PC-3 (cell line): ENCODE results near the gene TP53INP2. TPM values are rescaled to one million over a fixed set of nuclear protein-coding genes. Genes with fewer than 3 reads are reported as not detected.

Experiments used
- ATAC-seq: fragments of 200-7000 bp; cut with Tn5 transposase; 2 replicates; pipeline ENCODE4 v1.9.1; 2020; ENCODE audit warnings: mild to moderate bottlenecking, moderate library complexity
- BruUV-seq: library from RNA; stranded (reverse); fragments of 400-500 nt; replicated peaks from 2 replicates; lab custom pipeline; 2021; lab: Mats Ljungman, UMichigan
- CTCF ChIA-PET: fragments of 300-600 bp; sonication (Branson Sonifier 250); formaldehyde crosslinking; loops from one replicate; lab custom pipeline; 2022; ENCODE audit warnings: antibody characterized with exemption; lab: Charles Lee
- POLR2A ChIA-PET: fragments of 300-600 bp; sonication (Branson Sonifier 250); formaldehyde crosslinking; loops from one replicate; lab custom pipeline; 2022; ENCODE audit warnings: antibody characterized with exemption; ENCODE audit not compliant: unreplicated experiment; lab: Charles Lee
- DNase-seq: peaks from one replicate; pipeline ENCODE4 v3.0.0-alpha.2; 2015
- H2AFZ ChIP-seq: fragments of 300-600 bp; sonication (generic); 2 replicates; pipeline ENCODE4 v1.6.0; 2016; ENCODE audit warnings: antibody characterized with exemption, low read length
- H3F3A ChIP-seq: fragments of 300-600 bp; sonication (generic); one replicate; pipeline ENCODE4 v1.6.0; 2017; ENCODE audit warnings: antibody characterized with exemption, low read length, control low read depth, mild to moderate bottlenecking; ENCODE audit not compliant: unreplicated experiment
- H3K27ac ChIP-seq: fragments of 300-600 bp; sonication (generic); 2 replicates; pipeline ENCODE4 v1.5.1; 2016; ENCODE audit warnings: mild to moderate bottlenecking, low read length
- H3K27me3 ChIP-seq: fragments of 300-600 bp; sonication (generic); 2 replicates; pipeline ENCODE4 v1.6.1; 2016; ENCODE audit warnings: low read length, mixed read lengths
- H3K36me3 ChIP-seq: fragments of 300-600 bp; sonication (generic); 2 replicates; pipeline ENCODE4 v1.6.1; 2016; ENCODE audit warnings: low read depth, mixed run types, low read length, mixed read lengths
- H3K4me1 ChIP-seq: fragments of 300-600 bp; sonication (generic); 2 replicates; pipeline ENCODE4 v1.5.1; 2016; ENCODE audit warnings: low read length; ENCODE audit not compliant: insufficient read depth
- H3K4me2 ChIP-seq: fragments of 300-600 bp; sonication (generic); 2 replicates; pipeline ENCODE4 v1.6.0; 2016; ENCODE audit warnings: low read length
- H3K4me3 ChIP-seq: fragments of 300-600 bp; sonication (generic); 2 replicates; pipeline ENCODE4 v1.5.1; 2016; ENCODE audit warnings: mild to moderate bottlenecking, low read length, mixed read lengths
- H3K79me2 ChIP-seq: fragments of 300-600 bp; sonication (generic); 2 replicates; pipeline ENCODE4 v1.6.1; 2017; ENCODE audit warnings: low read length, mixed read lengths
- H3K9ac ChIP-seq: fragments of 300-600 bp; sonication (generic); 2 replicates; pipeline ENCODE4 v1.6.0; 2016; ENCODE audit warnings: mild to moderate bottlenecking, low read length
- H3K9me2 ChIP-seq: fragments of 300-600 bp; sonication (generic); replicated peaks from 2 replicates; pipeline ENCODE4 v1.6.1; 2016; ENCODE audit warnings: mixed run types, low read length, mixed read lengths
- H3K9me3 ChIP-seq: fragments of 300-600 bp; sonication (generic); 2 replicates; pipeline ENCODE4 v1.6.1; 2016; ENCODE audit warnings: low read length, mixed read lengths
- H4K20me1 ChIP-seq: fragments of 300-600 bp; sonication (generic); 2 replicates; pipeline ENCODE4 v1.6.1; 2016; ENCODE audit warnings: low read length, mixed read lengths
- EZH2 ChIP-seq: fragments of 300-600 bp; sonication (generic); IDR thresholded peaks from one replicate; pipeline ENCODE4 v1.6.1; 2017; ENCODE audit warnings: antibody characterized with exemption, mild to moderate bottlenecking, low read length; ENCODE audit not compliant: unreplicated experiment
- EZH2phosphoT487 ChIP-seq: fragments of 300-600 bp; sonication (generic); IDR thresholded peaks from 2 replicates; pipeline ENCODE4 v1.6.1; 2018; ENCODE audit warnings: mild to moderate bottlenecking, antibody characterized with exemption, low read length, borderline replicate concordance
- intact Hi-C: fragments of 100-400 bp; cut with micrococcal nuclease; formaldehyde crosslinking; loops from 2 replicates; pipeline ENCODE4 v1.9.0; 2023
- total RNA-seq: library from RNA; depleted of rRNA; stranded (reverse); fragments of >200 nt; gene quantifications from 2 replicates; pipeline ENCODE4 v1.2.3, GENCODE V29; 2014
- TF ChIP-seq, protein P1 (sequence below): fragments of 300-600 bp; sonication (generic); conservative IDR thresholded peaks from 2 replicates; pipeline ENCODE4 v1.5.1; 2017; ENCODE audit warnings: antibody characterized with exemption, low read depth, mild to moderate bottlenecking, low read length

Gene TP53INP2
- total RNA-seq, 1 experiment from 2014 or later: 2.1 TPM

DNA sequence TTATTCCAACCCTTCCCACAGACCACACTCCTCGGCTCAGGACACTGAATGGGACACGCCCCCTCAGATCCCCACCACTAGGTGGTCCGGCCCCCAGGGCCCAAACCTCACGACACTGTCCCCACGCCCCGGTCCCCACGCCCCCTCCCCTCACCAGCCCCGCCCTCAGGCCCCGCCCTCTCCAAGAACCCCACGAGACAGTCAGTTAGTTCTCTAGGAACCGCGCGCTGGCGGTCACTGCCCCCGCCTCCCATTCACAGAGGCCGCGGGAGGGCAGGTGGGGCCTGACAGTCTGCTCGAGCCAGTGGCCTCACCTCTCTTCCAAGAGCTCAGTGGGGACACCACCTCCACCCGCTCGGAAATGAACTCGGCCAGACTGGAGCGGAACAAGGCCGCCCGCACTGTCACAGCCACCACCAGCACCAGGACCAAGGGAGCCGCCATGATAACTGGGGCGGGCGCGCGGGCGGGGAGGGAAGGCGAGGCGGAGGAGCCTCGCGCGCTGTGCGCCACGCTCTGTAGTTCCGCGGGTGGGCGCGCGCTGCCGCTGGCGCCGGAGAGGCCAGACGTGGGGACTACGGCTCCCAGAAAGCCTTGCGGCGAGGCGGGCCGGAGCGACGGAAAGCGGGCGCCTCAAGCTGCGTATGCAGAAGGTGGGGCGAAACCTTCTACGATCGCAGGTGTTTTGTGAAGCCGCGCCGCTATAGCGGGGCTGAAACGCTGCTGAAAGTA, 27.3 kb upstream of the TP53INP2 start, which contains the start of gene PIGU:
TSS of gene PIGU (minus strand) at position 451 of the 732 bp plus-strand sequence. CDS start at position 444, 7 bp downstream.
- no peaks in the 10 kb centered on the region for H3K9me2 ChIP-seq
- H3K9ac ChIP-seq: peak within 1 kb of the TSS; percentile 93
- H3K4me2 ChIP-seq: peak within 1 kb of the TSS; percentile 99
- no peaks in the 10 kb centered on the region for H3F3A ChIP-seq
- ChIA-PET POLR2A (interaction anchor here (0.6 to 1.3 kb wide), 2 partner anchors 32 to 149 kb away, joined by 3 to 7 read pairs; partner anchors contain the start of gene NCOA6), CTCF (no interaction called here)
- no TSS peak for BruUV-seq
- intact Hi-C loops: loop anchor here (1.0 to 2.0 kb wide), 3 partner anchors 32 to 98 kb away; no protein-coding TSS in a partner anchor
- peak within 1 kb of the TSS; percentile 79 for H3K27ac ChIP-seq
- no peaks in the 10 kb centered on the region for H4K20me1 ChIP-seq
- ATAC-seq (peak; percentile 95), DNase-seq (peak; percentile 98)
- TF ChIP-seq, protein P1, sequence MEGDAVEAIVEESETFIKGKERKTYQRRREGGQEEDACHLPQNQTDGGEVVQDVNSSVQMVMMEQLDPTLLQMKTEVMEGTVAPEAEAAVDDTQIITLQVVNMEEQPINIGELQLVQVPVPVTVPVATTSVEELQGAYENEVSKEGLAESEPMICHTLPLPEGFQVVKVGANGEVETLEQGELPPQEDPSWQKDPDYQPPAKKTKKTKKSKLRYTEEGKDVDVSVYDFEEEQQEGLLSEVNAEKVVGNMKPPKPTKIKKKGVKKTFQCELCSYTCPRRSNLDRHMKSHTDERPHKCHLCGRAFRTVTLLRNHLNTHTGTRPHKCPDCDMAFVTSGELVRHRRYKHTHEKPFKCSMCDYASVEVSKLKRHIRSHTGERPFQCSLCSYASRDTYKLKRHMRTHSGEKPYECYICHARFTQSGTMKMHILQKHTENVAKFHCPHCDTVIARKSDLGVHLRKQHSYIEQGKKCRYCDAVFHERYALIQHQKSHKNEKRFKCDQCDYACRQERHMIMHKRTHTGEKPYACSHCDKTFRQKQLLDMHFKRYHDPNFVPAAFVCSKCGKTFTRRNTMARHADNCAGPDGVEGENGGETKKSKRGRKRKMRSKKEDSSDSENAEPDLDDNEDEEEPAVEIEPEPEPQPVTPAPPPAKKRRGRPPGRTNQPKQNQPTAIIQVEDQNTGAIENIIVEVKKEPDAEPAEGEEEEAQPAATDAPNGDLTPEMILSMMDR: no peak
- TF ChIP-seq EZH2: no peak
- no peak for TF ChIP-seq EZH2phosphoT487
- no peaks in the 10 kb centered on the region for H3K9me3 ChIP-seq
- peaks cover 33% of the 10 kb centered on the region for H3K79me2 ChIP-seq
- no peaks in the 10 kb centered on the region for H3K36me3 ChIP-seq
- H3K4me1 ChIP-seq: peaks cover 13% of the 10 kb centered on the region
- H2AFZ ChIP-seq: peak within 1 kb of the TSS; percentile 98
- H3K27me3 ChIP-seq: no peaks in the 10 kb centered on the region
- peak within 1 kb of the TSS; percentile 83 for H3K4me3 ChIP-seq

DNA sequence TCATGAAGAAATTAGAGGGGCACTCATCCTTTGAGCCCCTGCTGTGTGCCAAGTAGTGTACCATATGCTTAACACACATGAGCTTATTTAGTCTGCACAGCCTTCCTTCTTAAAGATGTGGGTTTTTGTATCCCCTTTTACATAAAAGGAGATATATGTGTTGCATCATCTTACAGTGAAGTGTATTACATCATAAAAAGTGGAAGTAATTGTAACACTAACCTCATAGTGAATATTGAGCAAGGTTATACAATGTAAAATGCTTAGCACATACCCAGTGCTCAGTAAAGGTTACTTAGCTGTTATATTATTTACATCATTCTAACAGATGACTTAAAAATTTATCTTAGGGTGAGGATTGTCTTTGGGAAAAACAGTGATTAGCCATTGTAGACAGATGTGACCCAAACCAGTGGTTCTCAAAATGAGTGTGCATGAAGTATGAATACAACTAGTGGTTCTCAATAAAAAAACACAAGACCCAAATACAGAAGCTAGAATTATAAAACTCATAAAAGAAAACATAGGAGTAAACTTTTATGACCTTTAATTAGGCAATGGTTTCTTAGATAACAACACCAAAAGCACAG, 23.5 kb upstream of the TP53INP2 start:
- Histone ChIP-seq H3K27ac (no peak overlapping the region), H2AFZ (no peak overlapping the region), H3K9me3 (no peaks in the 10 kb centered on the region), H3F3A (no peaks in the 10 kb centered on the region), H3K36me3 (no peaks in the 10 kb centered on the region), H3K4me2 (no peak overlapping the region), H4K20me1 (no peaks in the 10 kb centered on the region), H3K9me2 (no peaks in the 10 kb centered on the region), H3K4me1 (peaks cover 8% of the 10 kb centered on the region), H3K27me3 (no peaks in the 10 kb centered on the region), H3K79me2 (peaks cover 8% of the 10 kb centered on the region), H3K4me3 (no peak overlapping the region), H3K9ac (no peak overlapping the region)
- no TSS peak for BruUV-seq
- CTCF ChIA-PET: no interaction called here
- intact Hi-C loops: no loop called here
- no peak for ATAC-seq
- TF ChIP-seq EZH2: no peak
- TF ChIP-seq, protein P1: no peak
- no peak for TF ChIP-seq EZH2phosphoT487
- POLR2A ChIA-PET: interaction anchor here (0.5 kb wide), 1 partner anchor 33 kb away, joined by 6 read pairs; no protein-coding TSS in a partner anchor
- no peak for DNase-seq

DNA sequence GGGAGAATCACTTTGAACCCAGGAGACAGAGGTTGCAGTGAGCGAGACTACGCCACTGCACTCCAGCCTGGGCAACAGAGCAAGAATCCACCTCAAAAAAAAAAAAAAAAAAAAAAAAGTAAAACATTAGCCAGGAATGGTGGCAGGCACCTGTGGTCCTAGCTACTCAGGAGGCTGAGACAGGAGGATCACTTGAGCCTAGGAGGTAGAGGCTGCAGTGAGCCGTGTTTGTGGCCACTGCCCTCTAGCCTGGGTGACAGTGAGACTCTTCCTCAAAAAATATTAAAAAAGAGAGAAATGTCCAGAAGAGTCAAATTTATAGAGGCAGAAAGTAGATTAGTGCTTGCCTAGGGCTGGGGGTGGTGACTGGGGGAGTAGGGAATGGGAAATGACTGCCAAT, 20.5 kb upstream of the TP53INP2 start:
- Histone ChIP-seq H3K9ac (no peak overlapping the region), H3K9me2 (no peaks in the 10 kb centered on the region), H3K4me1 (no peaks in the 10 kb centered on the region), H2AFZ (no peak overlapping the region), H3K4me3 (no peak overlapping the region), H3K27me3 (no peaks in the 10 kb centered on the region), H3K4me2 (no peak overlapping the region), H3K36me3 (no peaks in the 10 kb centered on the region), H3K27ac (no peak overlapping the region), H3F3A (no peaks in the 10 kb centered on the region), H3K79me2 (no peaks in the 10 kb centered on the region), H3K9me3 (no peaks in the 10 kb centered on the region), H4K20me1 (no peaks in the 10 kb centered on the region)
- BruUV-seq: no TSS peak
- ChIA-PET POLR2A (no interaction called here), CTCF (no interaction called here)
- DNase-seq: no peak
- ATAC-seq: no peak
- TF ChIP-seq EZH2 (no peak), EZH2phosphoT487 (no peak)
- TF ChIP-seq, protein P1: no peak
- intact Hi-C loops: no loop called here
